Measurements from ENCODE around the gene PCK2.
"Not testable (repeated sequence)": the region's sequence is repeated elsewhere in the genome, so short reads cannot be mapped to it uniquely, and the experiment has no call there.

Gene PCK2

DNA sequence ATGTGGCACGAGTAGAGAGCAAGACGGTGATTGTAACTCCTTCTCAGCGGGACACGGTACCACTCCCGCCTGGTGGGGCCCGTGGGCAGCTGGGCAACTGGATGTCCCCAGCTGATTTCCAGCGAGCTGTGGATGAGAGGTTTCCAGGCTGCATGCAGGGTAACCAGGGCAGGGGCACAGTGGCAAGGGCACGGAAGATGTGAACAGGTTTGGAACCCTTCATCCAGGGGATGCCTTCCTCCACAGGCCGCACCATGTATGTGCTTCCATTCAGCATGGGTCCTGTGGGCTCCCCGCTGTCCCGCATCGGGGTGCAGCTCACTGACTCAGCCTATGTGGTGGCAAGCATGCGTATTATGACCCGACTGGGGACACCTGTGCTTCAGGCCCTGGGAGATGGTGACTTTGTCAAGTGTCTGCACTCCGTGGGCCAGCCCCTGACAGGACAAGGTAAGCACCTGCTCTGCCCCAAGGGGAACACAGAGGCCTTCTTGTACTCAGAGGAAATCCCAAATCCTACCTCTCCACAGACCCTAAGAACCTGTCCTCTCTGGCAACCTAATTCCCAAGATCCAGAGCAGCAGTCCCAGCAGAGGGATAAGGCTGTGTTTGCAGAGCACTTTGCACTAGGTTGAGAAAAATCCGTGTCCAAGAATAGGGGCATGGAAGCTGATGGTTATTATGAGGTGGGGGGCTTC, 4.3 kb downstream of the PCK2 start:
- DNase-seq = no peak

DNA sequence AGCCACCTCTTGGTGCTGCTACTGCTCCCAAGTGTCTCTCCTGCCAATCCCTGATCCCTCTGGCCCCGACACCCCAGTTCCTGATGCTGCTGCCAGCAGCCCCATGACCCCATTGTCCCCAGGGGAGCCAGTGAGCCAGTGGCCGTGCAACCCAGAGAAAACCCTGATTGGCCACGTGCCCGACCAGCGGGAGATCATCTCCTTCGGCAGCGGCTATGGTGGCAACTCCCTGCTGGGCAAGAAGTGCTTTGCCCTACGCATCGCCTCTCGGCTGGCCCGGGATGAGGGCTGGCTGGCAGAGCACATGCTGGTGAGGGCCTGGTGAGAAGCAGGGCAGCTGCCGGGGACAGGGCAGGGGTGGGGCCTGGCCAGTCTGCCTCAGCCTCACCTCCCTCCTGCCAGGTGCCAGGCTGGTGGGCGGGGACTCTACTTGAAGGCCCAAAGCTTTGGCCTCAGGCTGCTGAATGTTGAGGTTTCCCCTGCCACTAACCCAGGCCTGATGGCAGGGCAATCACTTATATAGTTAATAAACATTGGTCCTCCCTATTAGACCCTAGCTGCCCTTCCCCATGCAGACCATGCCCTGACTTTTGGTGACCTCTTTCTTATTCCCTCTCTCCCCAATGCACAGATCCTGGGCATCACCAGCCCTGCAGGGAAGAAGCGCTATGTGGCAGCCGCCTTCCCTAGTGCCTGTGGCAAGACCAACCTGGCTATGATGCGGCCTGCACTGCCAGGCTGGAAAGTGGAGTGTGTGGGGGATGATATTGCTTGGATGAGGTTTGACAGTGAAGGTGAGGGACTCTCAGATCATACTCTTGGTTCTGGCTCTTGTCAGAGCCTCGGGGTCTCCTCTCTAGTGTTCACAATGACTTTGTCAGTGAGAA, 5.1 kb downstream of the PCK2 start:
- DNase-seq = no peak

DNA sequence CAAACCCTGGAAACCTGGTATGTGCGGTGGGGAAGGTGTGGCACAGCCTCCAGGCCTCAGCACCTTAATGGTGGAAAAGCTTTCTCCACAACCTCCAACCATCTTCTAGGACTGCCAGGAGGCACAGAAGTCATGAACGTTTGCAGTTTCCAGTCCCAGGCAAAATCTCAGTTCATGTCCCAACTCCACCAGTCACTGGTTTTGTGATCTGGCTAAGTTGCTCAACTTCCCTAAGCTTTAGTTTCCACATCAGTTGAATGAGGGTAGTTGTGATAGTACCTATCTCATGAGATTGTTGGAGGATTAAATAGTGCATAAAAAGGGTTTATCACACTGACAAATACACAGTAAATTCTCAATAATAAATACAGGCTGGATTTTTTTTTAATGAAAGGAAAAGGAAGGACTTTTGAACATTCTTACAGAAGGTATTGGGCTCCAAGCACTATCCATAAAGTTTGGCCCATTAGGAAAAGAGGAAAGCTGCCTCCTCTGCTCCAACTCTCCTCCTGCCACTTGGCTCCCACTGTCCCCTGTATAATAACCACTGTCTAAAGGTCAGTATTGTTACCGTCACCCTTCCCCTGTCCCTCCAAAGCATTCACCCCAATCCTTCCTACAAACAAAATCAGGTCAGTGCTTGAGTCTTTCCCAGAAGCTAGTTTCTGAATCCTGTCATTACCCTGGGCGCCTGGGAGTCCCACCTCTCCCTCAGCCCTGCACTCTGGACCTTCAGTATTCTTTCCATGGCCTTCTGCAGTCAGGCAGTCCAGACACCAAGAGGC, 6.3 kb downstream of the PCK2 start:
- DNase-seq = no peak

DNA sequence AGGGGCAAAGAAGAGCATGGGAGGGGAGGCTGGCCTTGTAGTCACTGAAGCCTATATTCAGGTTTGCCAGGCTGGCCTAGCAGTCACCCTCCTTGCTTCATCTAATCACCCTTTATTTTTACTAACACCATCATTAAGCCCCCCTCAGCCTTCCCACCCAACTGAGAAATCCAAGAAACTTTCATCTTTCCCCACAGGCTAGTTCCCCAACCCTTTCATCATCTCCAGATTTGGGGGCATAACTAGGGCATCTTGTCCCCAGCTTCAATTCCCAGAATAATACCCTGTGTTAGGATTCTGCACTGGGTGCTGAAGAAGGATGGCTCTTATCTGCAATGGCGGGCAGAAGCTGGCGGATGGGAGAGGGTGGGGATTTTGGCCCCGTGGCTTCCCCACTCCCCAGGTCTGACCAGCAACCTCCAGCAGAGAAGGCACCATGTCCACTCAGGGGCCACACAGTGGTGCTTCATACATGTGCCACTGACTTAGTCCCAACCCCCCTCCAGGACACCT, 6.9 kb downstream of the PCK2 start:
- DNase-seq = no peak

DNA sequence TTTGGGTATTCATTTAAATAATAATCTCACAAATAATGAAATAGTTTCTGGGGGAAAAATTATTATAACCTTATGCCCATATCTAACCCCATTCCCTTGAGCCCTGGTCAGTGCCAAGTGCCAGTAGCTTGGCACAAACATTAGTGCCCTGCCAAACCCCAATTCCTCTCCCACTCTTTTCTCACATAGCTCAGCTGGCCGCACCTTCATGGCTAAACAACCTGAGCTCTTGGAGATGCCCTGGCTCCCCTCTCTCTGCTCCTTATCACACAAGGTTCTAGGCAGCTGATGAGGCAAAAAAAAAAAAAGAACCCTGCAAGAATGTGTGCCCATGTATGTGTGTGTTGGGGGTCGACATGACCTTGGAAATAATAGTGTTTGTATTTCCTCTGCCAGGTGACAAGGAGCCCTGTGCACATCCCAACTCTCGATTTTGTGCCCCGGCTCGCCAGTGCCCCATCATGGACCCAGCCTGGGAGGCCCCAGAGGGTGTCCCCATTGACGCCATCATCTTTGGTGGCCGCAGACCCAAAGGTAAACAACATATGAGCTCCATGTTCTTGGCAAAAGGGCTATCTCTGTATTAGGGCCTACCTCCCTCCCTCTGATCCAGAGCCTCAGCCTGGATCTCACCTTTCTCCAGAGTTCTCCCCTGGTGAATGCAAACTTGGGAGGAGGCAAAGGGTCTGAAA, 8.4 kb downstream of the PCK2 start:
- DNase-seq = no peak

DNA sequence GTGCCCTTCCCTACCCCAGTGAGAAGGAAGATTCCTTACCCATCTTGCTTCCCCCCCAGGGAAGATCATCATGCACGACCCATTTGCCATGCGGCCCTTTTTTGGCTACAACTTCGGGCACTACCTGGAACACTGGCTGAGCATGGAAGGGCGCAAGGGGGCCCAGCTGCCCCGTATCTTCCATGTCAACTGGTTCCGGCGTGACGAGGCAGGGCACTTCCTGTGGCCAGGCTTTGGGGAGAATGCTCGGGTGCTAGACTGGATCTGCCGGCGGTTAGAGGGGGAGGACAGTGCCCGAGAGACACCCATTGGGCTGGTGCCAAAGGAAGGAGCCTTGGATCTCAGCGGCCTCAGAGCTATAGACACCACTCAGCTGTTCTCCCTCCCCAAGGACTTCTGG, 9.3 kb downstream of the PCK2 start:
- DNase-seq = no peak

DNA sequence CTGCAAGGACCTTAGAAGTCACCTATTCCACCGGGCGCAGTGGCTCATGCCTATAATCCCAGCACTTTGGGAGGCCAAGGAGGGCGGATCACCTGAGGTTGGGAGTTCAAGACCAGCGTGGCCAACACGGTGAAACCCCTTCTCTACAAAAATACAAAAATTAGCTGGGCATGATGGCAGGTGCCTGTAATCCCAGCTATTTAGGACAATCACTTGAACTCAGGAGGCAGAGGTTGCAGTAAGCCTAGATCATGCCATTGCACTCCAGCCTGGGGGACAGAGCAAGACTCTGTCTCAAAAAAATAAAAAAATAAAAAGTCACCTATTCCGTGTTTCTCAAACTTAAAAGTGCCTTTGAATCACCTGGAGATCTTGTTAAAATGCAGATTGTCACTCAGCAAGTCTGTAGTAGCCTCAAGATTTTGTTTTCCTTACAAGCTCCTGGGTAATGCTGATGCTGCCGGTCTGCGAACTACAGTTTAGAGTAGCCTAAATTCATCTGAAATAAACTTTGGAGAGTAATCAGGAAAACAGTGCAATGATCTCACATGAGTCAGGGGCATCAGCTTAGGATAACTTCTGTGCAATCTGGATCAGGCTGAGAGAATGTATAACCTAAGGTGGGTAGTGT, 11.6 kb downstream of the PCK2 start:
- not testable (repeated sequence) for DNase-seq

DNA sequence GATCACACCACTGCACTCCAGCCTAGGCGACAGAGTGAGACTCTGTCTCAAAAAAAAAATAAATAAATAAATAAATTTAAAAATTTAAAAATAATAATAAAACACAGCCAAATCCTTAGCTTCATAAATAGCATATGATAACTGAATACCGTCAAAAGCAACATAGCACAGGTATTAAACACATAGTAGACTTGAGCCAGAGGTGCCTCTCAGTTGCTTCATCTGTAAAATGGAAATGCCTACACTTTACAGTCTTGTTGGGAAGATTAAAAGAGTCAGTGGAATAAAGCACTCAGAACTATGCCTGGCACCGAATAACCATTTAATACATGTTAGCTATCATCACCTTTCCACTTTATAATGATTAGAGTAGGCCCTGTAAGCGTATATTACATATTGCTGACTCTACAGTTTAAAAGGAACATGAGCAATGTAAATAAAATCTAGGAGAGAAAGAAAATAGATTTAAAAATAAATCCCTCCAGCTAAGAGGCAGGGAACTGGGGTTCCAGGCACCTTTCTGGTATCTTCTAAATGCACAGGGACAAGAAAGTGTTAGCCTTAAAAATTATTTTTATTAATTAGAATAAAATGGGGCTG, 12.7 kb downstream of the PCK2 start:
- DNase-seq = no peak

DNA sequence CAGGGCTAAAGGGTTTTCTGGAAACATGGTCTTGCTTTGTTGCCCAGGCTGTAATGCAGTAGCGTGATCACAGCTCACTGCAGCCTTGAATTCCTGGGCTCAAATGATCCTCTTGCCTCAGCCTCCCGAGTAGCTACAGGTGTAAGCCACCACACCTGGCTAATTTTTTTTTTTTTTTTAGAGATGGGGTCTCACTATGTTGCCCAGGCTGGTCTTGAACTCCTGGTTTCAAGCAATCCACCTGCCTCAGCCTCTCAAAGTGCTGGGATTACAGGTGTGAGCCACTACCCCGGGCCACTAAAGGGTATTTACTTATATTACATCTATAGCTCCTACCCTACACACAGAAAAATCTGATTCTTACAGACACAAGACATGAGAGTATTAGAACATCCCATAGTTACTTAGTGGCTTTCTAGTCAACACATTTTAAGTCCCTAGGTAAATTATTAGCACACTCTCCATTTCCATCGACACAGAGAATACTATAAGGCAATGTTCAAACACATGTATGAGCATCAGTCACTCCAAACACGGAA, 14.3 kb downstream of the PCK2 start:
- DNase-seq = no peak

DNA sequence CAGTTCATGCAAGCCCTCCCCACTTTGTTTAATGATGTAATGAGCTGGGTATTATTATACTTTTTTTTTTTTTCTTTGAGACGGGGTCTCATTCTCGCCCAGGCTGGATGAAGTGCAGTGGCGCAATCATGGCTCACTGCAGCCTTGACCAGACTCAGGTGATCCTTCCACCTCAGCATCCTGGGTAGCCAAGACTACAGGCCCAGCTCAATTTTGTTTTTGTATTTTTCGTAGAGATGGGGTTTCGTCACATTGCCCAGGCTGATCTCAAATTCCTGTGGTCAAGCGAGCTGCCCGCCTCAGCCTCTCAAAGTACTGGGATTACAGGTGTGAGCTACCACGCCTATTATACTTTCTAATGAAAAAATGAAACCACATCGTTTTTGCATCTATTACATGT, 15.9 kb downstream of the PCK2 start:
- no peak for DNase-seq

DNA sequence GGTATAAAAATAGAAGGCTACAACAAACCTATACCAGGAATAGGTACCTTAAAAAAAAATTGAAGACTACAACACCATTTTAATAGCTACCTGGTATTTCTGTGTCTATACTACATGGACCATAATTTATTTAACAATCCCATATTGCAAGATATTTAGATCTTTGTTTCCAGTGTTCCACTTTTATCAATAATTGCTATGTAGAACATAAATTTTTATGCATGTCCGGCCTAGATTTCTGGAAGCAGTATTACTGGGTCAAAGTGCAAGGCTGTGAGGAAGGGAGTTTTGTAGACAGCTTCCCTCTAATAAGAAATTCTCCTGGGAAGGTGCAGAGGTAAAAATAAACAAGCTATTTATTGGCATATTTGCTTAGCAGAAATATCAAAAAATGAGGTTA, 16.4 kb downstream of the PCK2 start:
- DNase-seq = no peak

DNA sequence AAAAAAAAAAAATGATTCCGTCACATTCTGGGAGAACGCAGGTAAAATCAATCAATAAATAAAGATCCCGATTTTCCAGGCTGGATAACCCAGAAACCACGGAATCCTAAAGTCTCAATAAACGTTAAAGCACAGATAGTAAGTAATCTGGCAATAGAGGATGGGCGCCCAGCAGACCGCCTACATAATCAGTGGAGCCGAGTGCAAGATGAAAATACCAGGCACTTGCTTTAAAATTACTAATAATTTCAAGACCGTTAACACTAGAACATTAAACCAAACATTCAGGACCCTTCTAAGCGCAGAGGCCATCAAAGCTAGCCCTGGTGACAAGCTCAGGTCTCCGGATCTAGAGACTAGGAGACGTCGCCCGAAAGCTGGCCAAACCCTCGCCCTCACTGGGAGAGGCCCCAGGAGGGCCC, 19.3 kb downstream of the PCK2 start:
- no peak for DNase-seq

DNA sequence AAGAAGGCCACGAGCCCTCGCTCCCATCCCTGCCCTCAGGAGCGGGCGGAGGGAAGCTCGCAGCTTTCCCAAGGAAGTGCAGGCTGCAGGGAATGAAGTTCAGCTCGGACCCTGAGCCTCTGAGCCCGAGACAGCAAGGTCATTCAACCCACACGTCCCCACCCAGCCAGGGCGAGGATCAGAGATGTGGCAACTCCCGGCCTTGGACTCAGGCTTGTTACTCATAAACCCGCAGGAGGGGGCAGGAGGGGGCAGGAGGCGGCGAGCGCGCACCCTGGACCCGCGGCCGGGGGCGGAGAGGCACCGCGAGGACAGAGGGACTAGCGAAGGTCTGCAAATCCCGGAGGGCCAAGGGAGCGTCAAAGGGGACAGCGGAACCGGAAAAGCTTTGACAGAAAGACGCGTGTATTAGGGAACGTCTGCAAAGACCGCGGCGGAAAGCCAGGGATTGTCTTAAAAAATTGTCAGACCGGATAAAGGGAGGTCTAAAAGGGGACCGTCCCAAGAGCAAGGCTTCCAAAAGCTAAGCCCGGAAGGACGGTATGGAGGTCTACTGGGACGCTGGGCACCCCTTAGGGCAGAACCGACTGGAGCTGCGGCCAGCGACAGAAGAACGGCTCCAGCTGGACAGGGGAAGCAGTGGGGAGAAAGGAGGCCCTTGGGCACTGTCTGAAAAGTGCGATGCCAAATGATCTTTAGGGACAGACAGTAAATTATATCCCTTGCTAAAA, 19.9 kb downstream of the PCK2 start:
- peak; percentile 65 for DNase-seq

DNA sequence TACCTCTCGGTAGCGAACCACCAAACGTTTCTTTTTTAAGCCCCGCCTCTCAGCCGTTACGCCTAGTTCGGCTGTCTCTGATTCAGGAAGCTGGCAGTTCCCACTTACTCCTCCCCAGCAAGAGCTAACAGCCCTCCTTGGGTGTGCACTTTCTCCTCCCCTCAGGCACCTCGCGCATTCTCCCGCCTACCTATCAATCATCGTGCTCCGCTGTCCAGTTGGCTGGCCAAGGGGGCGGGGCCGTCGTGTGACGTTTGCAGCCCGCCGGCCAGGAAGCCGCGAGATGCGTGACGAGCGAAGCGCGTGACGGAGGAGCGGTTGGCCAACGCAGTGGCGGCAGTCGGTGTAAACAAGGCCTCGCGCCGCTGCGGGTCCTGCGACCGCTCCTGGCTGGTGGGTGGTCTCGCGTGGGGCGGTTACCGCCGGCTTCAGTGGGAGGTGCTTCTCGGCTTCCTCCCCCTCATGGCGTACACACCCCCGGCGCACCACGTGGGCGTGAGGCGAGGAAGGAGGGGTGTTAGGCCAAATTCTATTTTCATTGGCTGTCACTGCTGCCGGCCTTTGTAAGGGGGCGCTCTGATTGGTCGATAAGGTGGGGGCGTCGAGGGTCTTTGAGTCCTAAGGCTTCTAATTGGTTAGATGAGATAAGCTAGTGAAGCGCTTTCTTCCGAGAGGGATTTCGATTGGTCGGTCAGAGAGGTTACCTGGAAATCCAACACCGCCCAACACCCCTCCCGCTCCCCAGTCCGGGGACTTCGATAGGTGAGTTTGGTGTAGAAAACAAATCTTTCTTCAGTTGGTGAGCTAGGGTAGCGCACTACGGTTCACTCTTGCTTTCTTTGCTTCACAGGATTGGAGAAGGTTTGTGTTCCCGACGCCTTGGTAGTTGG, 20.7 kb downstream of the PCK2 start, which contains the start of the genes DCAF11 and NRL:
Gene DCAF11 (plus strand): TSS at position 246 of the 890 bp plus-strand sequence. CDS start 818 bp downstream, outside the sequence.
Gene NRL (minus strand): TSS at position 418 of the 890 bp plus-strand sequence. CDS start 32,101 bp downstream, outside the sequence.
- DNase-seq = no peak

DNA sequence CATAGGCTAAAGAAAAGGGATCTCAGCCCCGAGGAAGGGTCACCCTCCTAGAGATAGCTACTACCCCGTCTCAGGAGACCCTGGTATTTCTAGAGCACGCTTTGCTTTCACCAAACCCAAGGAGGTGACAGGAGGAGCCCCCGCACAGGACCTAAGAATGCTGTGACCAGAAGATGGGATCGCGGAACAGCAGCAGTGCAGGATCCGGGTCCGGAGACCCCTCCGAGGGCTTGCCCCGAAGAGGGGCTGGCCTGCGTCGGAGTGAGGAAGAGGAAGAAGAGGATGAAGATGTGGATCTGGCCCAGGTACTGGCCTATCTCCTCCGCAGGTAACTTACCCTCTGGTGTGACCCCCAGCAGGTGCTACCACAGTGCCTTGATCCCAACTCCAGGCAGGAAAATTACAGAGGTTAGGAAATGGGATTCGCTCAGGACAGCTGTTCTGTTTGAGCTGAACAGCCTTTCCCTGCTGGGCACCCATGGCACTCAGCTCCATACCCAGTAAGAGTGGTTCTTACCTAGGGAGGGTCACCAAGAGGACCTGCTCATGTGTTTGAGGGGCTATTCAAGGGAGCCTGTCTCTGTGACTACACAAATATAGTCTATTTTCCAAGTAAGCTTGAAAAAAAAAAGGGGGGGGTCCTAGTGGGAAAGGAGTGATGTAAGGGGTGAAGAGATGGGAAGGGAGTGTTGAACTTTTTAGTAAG, 21.5 kb downstream of the PCK2 start:
- no peak for DNase-seq

DNA sequence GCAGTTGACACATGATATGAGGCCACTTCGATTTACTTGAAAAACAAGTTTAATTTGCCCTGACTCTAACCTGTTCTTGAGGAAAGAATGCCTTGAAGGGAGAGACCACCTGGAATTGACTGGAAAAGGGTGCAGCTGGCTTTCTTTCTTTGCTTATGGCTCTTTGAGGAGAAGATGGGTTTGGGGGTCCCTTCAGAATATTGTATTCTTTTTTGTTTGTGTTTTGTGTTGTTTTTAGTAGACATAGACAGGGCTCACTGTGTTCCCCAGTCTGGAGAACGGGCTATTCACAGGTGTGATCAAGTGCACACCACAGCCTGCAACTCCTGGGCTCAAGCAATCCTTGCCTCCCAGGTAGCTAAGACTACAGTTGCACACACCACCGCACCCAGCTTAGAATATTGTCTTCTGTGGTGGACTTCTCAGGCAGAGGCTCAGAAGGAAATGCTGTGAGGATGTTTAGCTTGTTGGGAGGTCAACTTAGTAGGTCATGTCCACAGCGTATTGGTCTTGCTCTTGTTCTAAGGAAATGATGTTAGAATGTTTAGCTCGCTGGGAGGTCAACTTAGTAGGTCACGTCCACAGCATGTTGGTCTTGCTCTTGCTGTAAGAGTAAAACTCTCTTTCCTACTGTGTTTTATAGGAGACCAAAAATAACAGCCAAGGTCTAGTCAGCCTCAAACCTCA, 22.2 kb downstream of the PCK2 start:
- no peak for DNase-seq

DNA sequence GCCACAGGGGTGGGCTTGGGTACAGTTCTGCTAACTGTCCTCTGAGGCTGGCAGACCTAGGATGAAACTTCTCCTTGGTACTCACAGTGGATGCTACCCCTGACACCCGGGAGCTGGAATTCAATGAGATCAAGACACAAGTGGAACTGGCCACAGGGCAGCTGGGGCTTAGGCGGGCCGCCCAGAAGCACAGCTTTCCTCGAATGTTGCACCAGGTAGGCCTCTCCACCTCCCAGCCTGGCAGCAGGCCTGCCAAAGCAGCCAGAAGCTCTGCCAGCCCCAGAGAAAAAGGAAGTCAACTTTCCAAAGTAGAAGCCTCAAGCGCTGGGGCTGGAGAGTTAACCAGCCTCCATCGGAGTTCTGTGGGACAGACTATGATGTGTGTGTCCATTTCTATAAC, 23.1 kb downstream of the PCK2 start:
- no peak for DNase-seq

DNA sequence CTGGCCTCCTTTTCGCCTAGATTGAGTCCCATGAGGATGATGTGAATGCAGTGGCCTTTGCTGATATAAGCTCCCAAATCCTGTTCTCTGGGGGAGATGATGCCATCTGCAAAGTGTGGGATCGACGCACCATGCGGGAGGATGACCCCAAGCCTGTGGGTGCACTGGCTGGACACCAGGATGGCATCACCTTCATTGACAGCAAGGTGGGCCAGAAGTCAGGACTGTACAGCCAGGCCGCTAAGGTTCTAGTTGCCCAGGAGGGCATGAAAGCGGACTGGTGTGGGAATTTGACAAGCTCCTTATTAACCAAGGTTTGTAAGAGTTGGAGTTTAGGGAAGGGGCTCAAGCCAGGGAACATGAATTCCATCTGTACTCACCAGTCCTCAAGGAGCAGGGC, 25.6 kb downstream of the PCK2 start:
- DNase-seq = no peak

All from cortex of kidney (tissue), 1 donor.